GM19351 (cell line): Measurements from ENCODE around the gene C6orf62.
"Not testable (repeated sequence)": the region's sequence is repeated elsewhere in the genome, so short reads cannot be mapped to it uniquely, and the experiment has no call there.

ENCODE experiments used
- ATAC-seq: cut with Tn5 transposase; IDR thresholded peaks from one replicate; pipeline ENCODE4 v1.9.1; 2021; ENCODE audit warnings: mild to moderate bottlenecking, moderate library complexity; ENCODE audit not compliant: unreplicated experiment

Gene C6orf62

GRCh38 chr6:24719125-24719971 lies at the start of gene C6orf62:
TSS of gene C6orf62 (minus strand) at chr6:24719154. CDS start at chr6:24718668, 486 bp downstream.
- ATAC-seq = peak; percentile 21

- ATAC-seq = no peak
Measured at GRCh38 chr6:24768361-24768760, 49.4 kb upstream of the C6orf62 start.

GRCh38 chr6:24766680-24767462 lies 47.9 kb upstream of the C6orf62 start:
- ATAC-seq = peak; percentile 70

GRCh38 chr6:24765968-24766367 lies 47.0 kb upstream of the C6orf62 start:
- ATAC-seq = not testable (repeated sequence)

GRCh38 chr6:24764833-24765828 lies 46.2 kb upstream of the C6orf62 start:
- ATAC-seq = not testable (repeated sequence)

- no peak for ATAC-seq
Measured at GRCh38 chr6:24763578-24763977, 44.6 kb upstream of the C6orf62 start.

- no peak for ATAC-seq
Measured at GRCh38 chr6:24761851-24762250, 42.9 kb upstream of the C6orf62 start.

DNA sequence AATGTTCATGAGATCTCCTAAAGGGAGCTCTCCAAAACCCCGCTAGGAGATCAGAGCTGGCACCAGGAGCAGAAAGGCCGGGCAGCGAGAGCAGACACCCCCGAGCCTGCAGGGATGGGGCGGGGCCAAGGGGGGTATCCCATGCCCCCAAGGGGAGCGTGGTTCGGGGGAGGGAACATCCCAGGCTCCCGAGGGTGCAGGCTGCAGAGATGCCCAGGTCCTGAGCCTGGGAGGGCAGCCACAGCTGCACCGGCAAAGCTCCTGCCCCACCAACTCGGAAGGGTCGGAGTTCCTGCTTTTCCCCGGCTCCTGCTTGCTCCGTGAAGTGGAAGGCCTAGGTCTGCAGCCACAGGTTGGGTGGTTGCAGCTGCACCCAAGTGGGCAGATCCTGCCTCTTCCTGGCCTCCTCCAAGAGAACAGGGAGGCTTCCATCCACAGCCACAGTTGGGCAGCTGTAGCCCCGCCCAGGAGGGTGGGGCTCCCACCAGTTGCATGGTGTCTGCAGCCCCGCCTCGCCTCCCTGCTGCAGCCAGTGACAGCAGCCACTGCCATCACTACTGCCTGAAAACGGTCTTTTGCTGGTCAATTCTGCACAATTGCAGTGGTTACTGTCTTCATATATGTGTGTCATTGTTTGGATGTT lies 42.4 kb upstream of the C6orf62 start:
- peak; percentile 44 for ATAC-seq

- ATAC-seq = no peak
Measured at GRCh38 chr6:24760210-24760609, 41.3 kb upstream of the C6orf62 start.

GRCh38 chr6:24759718-24760117 lies 40.8 kb upstream of the C6orf62 start:
- no peak for ATAC-seq

- ATAC-seq = no peak
Measured at GRCh38 chr6:24757611-24758010, 38.7 kb upstream of the C6orf62 start.

DNA sequence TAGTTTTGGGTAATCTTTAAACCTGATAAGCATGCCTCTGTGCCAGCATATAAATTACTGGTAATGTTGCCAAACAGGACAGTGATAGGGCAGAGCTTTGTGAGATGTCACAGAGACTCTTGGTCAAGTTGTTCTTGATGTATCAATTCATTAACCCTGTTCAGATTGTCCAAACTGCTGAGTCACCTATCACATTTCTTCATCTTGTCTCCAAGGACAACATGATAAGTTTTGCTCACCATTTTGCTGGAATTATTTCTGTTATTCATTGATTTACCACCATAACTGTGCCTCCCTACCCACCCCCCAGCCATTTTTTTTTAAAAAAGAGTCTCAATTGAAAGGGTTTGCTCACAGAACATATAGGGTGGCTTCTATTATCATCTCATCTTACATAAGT lies 36.3 kb upstream of the C6orf62 start:
- no peak for ATAC-seq

- not testable (repeated sequence) for ATAC-seq
Measured at GRCh38 chr6:24754378-24754777, 35.4 kb upstream of the C6orf62 start.

GRCh38 chr6:24753545-24753944 lies 34.6 kb upstream of the C6orf62 start:
- no peak for ATAC-seq

DNA sequence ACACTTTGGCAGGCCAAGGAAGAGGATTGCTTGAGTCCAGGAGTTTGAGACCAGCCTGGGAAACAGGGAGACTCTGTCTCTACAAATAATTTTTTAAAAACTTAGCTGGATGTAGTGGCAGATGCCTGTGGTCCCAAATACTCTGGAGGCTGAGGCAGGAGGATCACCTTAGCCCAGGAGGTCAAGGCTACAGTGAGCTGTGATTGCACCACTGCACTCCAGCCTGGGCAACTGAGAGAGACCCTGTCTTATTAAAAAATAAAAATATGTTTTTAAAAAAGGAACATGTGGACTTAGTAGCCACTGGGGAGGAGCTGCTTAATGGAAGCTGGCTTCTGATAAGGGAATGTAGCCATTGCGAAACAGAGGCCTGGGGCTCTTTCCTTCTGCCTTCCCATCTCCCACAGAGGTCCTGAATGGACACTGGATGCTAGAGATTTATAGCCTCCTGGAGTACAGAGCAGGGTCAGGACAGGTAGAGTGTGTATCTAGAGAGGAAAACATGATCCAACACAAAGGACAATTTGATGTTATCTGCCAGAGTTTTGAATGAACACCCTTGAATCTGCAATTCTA lies 34.1 kb upstream of the C6orf62 start:
- ATAC-seq = no peak

DNA sequence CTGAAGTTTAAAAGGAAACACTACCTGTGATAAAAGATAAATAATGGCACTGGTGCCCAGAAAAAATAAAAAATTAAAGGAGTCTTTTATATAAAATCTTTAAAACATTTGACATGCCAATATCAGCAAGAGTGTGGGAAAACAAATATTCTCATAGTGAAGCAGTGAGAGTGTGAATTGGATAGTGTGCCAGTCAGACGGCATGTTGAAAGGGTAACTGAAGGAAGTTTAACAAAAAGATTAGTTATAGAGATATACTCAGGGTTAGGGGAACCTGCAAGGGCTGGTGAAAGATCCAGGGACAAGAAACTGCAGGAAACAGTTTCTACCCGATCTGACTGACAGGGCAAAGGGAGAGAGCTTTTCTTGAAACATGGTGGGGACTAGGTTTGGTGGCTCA lies 33.5 kb upstream of the C6orf62 start:
- no peak for ATAC-seq

DNA sequence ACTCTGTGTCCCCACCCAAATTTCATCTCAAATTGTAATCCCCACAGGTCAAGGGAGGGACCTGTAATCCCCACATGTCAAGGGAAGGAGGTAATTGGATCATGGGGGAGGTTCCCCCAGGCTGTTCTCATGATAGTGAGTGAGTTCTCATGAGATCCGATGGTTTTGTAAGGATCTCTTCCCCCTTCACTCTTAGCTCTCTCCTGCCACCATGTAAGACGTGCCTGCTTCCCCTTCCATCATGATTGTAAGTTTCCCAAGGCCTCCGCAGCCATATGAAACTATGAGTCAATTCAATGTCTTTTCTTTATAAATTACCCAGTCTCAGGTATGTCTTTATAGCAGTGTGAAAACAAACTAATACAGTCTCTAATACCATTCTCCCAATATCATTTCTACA lies 31.9 kb upstream of the C6orf62 start:
- not testable (repeated sequence) for ATAC-seq

DNA sequence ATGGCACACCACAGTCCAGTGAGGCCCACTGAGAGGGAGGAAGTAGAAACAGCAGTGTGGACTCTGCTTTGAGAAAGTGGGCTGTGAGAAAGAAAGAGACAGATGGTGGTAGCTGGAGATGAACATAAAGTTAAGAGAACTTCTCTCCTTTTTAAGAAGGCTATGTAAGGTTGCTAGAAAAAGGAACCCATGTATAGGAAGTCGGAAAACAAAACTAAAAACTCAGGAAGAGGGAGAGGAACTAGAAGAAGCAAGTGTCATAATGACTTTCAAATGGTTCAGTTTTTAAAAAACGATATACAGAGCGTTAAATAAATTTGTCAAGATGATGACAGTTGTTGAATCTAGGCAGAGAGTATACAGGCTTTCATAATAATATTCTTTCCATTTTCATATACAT lies 30.3 kb upstream of the C6orf62 start:
- ATAC-seq = no peak

DNA sequence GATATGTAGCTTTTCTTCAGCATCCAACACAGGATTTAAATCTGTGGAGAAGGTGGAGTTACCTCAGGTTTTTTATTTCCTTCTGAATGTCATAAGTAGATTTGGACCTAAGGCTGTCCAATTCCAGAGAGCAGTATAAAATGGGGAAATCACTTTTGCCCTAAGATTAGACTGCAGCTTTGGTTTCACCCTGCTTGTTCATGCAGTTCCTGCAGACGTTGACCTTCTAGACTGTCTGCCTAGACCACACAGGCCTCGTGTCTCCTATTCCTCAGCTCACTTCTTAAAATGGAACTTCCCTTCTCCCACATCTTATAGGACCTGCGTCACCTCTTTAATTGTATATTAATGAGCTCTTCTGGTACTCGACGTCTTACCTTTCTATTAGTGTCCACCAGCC lies 26.0 kb upstream of the C6orf62 start:
- ATAC-seq = no peak

GRCh38 chr6:24743944-24744335 lies 25.0 kb upstream of the C6orf62 start:
- ATAC-seq = peak; percentile 47
